Immature natural killer cell (primary cell): Measurements from ENCODE around the gene NOVA2. TPM values are rescaled to one million over a fixed set of nuclear protein-coding genes. Genes with fewer than 3 reads are reported as not detected.
A peak's percentile ranks its signal among the peaks of the same experiment; 100 is the strongest.

ENCODE experiments used
- DNase-seq, 3 donors: peaks; one replicate each; pipeline ENCODE4 v3.0.0; 2022; ENCODE audit warnings: mixed read lengths in 1 of 3
- H3K27ac Mint-ChIP-seq, 6 donors: one replicate each; pipeline ENCODE4 v1.8.0; 2020; ENCODE audit warnings: mixed read lengths in 6 of 6, mild to moderate bottlenecking in 5 of 6, inconsistent platforms in 4 of 6, moderate library complexity in 3 of 6
- H3K27me3 Mint-ChIP-seq, 3 donors: one replicate each; pipeline ENCODE4 v1.8.0; 2020 to 2021; ENCODE audit warnings: low read depth in 3 of 3, mild to moderate bottlenecking in 3 of 3, mixed read lengths in 3 of 3, moderate library complexity in 3 of 3, inconsistent platforms in 1 of 3
- H3K36me3 Mint-ChIP-seq, 3 donors: one replicate each; pipeline ENCODE4 v1.8.0; 2020; ENCODE audit warnings: mixed read lengths in 3 of 3, inconsistent platforms in 2 of 3, mild to moderate bottlenecking in 2 of 3
- H3K4me1 Mint-ChIP-seq, 2 donors: one replicate each; pipeline ENCODE4 v1.8.0; 2020; ENCODE audit warnings: inconsistent platforms in 2 of 2, mild to moderate bottlenecking in 2 of 2, mixed read lengths in 2 of 2, moderate library complexity in 1 of 2
- H3K4me3 Mint-ChIP-seq, 5 donors: one replicate each; pipeline ENCODE4 v1.8.0; 2020; ENCODE audit warnings: mild to moderate bottlenecking in 5 of 5, mixed read lengths in 5 of 5, inconsistent platforms in 3 of 5, moderate library complexity in 3 of 5
- H3K9me3 Mint-ChIP-seq, 6 donors: one replicate each; pipeline ENCODE4 v1.8.0; 2020; ENCODE audit warnings: mild to moderate bottlenecking in 6 of 6, mixed read lengths in 6 of 6, inconsistent platforms in 4 of 6, moderate library complexity in 3 of 6
- polyA plus RNA-seq, 3 donors: library from polyadenylated mRNA; unstranded; fragments of 300-500 nt; fragmentation: Illumina TruSeq; gene quantifications; one replicate each; pipeline ENCODE4 v1.2.3, GENCODE V29; 2021

Gene NOVA2
- polyA plus RNA-seq, 3 donors from 2014 or later = not detected

DNA sequence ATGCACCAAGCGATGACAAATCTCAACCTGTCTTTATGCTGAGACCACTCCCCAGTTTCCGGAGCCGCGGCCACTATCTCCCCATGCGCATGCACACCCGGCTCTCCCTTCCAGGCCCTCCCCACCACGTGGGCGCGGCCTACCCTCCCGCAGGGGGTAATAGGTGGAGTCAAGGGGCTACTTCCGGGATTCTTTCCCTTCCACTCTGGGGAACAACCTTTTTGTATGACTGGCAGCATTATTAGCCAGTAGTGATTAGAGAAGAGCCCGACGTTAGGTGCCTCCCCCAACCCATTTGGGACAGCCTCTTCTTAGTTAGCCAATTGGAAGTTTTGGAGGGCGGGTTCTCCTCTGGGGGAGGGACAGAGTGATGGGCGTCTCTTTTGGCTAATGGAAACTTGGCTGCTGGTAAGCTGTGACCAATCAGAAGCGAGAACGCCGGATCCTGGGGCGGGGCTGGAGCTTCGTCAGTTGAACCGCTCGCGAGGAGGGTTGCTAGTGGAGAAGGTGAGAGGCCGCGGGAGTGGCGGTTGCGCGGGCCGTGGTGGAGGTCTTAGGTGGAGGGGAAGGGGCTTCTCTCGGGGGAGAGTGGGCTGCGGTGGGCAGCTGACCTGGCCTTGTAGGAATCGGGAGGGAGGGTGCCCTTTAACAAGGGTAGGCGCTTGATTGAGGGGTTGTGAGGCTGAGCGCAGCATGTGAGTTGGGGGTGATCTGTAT is 21.5 kb upstream of the NOVA2 start, which contains the start of gene CCDC61:
TSS of gene CCDC61 (plus strand) at position 470 of the 717 bp plus-strand sequence. CDS start 7,552 bp downstream, outside the sequence.
- Mint-ChIP-seq H3K36me3 (peaks cover 6 to 7% (median 6%) of the 10 kb centered on the region in 3 donors), H3K27me3 (peaks cover 4 to 8% (median 7%) of the 10 kb centered on the region in 3 donors), H3K9me3 (no peaks in the 10 kb centered on the region), H3K4me3 (no peak within 1 kb of the TSS), H3K27ac (peak within 1 kb of the TSS in 1 of 6 donors; percentile 60), H3K4me1 (peaks cover 8 to 14% of the 10 kb centered on the region in 2 donors)
- DNase-seq = peak; percentile 99 to 100 (median 99)

DNA sequence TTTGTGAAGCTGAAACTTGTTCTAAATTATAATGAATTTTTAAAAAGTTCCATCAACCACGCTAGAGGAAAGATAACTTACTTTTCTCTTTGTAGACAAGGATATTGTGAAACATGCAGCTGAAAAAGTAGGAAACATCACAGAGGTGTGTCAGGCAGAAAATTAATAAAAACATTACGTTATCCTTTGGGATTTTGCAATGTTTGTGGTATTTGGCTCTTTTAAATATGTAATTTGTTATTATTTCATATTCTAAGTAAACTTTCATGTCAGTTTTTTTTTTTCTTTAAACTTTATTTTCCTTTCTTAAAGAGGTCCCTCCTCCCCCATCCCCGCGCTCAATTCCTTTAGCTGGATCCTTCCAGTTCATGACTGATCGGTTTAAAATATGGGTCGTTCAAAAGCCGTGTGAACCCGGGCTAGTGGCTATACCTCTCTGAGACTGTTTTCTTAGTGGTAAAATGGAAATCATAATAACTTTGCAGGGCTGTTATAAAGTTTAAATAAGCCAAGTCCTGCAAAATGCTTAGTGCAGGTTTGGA is 20.9 kb upstream of the NOVA2 start:
- Mint-ChIP-seq H3K36me3 (peaks cover 6 to 8% (median 7%) of the 10 kb centered on the region in 3 donors), H3K27ac (peak overlapping the region in 1 of 6 donors; percentile 60), H3K9me3 (no peaks in the 10 kb centered on the region), H3K4me1 (peaks cover 2 to 8% of the 10 kb centered on the region in 2 donors), H3K4me3 (no peak overlapping the region), H3K27me3 (peaks cover 3 to 8% (median 5%) of the 10 kb centered on the region in 3 donors)
- no peak for DNase-seq

DNA sequence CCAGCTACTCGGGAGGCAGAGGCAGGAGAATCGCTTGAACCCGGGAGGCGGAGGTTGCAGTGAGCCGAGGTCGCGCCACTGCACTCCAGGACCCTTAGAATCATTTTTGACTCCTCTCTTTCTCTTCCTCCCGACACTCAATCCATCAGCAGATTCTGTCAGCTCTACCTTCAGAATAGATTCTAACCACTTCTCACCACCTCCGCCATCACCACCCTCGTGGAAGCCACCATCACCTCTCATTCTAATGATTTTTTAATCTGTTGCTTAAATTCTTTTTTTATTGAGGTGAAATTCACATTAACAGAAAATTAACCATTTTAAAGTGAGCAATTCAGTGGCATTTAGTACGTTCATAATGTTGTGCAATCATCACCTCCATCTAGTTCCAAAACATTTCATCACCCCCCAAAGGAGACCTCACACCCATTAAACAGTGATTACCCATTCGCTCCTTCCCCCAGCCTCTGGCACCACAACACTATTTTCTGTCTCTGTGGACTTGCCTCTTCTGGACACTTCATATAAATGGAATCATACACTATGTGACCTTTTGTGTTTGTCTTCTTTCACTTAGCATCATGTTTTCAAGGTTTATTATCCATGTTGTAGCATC is 16.6 kb upstream of the NOVA2 start:
- H3K4me3 Mint-ChIP-seq = no peak overlapping the region
- no peak overlapping the region for H3K27ac Mint-ChIP-seq
- peaks cover 0 to 3% (median 0%) of the 10 kb centered on the region in 3 donors for H3K36me3 Mint-ChIP-seq
- no peaks in the 10 kb centered on the region for H3K4me1 Mint-ChIP-seq
- no peak for DNase-seq
- peaks cover 2 to 9% (median 4%) of the 10 kb centered on the region in 3 donors for H3K27me3 Mint-ChIP-seq
- H3K9me3 Mint-ChIP-seq = no peaks in the 10 kb centered on the region

DNA sequence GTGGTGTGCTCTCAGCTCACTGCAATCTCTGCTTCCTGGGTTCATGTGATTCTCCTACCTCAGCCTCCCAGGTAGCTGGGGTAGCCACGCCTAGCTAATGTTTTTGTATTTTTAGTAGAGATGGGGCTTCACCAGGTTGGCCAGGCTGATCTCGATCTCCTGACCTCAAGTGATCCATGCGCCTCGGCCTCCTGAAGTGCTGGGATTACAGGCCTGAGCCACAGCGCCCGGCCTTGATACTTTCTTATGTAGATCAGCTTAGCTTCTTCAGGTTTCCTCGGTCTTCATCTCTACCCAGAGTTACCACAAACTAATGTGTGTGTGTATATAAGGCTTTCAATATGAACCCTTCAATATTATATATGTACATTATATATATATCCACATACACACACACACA is 11.7 kb upstream of the NOVA2 start:
- DNase-seq = no peak
- H3K9me3 Mint-ChIP-seq = no peaks in the 10 kb centered on the region
- H3K36me3 Mint-ChIP-seq = peaks cover 0 to 3% (median 0%) of the 10 kb centered on the region in 3 donors
- no peak overlapping the region for H3K27ac Mint-ChIP-seq
- H3K4me3 Mint-ChIP-seq = no peak overlapping the region
- H3K27me3 Mint-ChIP-seq = peaks cover 2 to 17% (median 6%) of the 10 kb centered on the region in 3 donors
- H3K4me1 Mint-ChIP-seq = no peaks in the 10 kb centered on the region

DNA sequence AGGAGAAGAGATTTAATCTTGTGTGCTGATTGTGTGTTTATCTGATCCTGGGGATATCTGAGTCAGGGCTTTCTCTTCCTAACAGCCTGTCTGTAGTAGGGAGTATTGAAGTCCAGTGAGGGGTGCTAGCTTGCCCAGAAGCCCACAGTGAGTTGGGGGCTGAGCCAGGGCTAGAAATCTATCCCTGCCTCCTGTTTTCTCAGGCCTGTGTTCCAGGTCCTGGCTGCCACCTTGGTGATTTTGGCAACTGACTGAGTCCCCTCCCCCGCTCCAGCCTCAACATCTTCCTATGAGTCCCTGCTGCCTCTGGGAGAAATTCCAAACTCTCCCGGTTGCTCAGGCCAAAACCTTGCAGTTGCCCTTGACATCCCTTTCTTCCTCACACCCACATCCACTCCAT is 7.7 kb upstream of the NOVA2 start:
- Mint-ChIP-seq H3K27me3 (peaks cover 4 to 13% (median 5%) of the 10 kb centered on the region in 3 donors), H3K4me1 (no peaks in the 10 kb centered on the region)

DNA sequence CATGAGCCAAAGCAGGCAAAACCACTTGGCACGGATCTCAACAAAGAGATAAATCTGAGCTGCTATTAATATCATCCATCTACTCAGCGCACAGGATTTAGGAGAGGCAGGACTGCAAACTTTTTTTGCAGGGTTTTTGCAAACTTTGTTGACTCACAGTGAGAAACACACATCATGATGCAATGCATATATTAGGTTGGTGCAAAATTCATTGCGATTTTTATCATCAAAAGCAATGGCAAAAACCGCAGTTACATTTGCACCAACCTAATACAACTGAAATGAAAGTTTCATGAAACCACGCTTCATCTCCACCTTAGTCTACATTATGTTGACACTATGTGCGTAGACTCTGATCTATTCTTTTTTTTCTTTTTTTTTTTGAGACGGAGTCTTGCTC is 4.5 kb upstream of the NOVA2 start:
- H3K36me3 Mint-ChIP-seq = no peaks in the 10 kb centered on the region
- DNase-seq = no peak
- no peaks in the 10 kb centered on the region for H3K9me3 Mint-ChIP-seq
- H3K4me1 Mint-ChIP-seq = peaks cover 0 to 3% of the 10 kb centered on the region in 2 donors
- H3K27me3 Mint-ChIP-seq = peaks cover 9 to 23% (median 12%) of the 10 kb centered on the region in 3 donors
- no peak overlapping the region for H3K4me3 Mint-ChIP-seq
- no peak overlapping the region for H3K27ac Mint-ChIP-seq

More for the DNA sequence above, 7.7 kb upstream of the NOVA2 start:
- DNase-seq = no peak
- H3K4me3 Mint-ChIP-seq = no peak overlapping the region
- H3K27ac Mint-ChIP-seq = no peak overlapping the region
- no peaks in the 10 kb centered on the region for H3K9me3 Mint-ChIP-seq
- H3K36me3 Mint-ChIP-seq = no peaks in the 10 kb centered on the region

DNA sequence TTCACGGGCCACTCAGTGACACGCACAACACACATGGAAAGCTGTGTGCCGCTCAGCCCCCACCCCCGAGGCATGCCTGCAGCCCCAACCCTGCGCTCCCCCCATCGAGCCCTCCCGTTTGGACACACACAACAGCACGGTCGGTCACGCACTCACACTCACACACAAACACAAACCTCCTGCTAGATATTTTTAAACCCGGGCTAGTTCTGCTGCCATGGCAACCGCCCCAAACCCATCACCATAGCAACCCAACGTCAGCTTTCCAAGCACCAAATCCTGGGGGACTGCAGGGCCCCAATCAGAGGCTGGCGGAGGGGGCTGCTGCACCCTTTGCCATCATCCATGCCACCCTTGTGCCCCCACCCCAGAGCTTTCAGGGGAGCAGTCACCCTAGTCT is 2.5 kb upstream of the NOVA2 start:
- no peaks in the 10 kb centered on the region for H3K9me3 Mint-ChIP-seq
- peaks cover 13 to 15% of the 10 kb centered on the region in 2 donors for H3K4me1 Mint-ChIP-seq
- no peak for DNase-seq
- H3K4me3 Mint-ChIP-seq = no peak overlapping the region
- no peak overlapping the region for H3K27ac Mint-ChIP-seq
- no peaks in the 10 kb centered on the region for H3K36me3 Mint-ChIP-seq
- H3K27me3 Mint-ChIP-seq = peaks cover 17 to 33% (median 20%) of the 10 kb centered on the region in 3 donors

DNA sequence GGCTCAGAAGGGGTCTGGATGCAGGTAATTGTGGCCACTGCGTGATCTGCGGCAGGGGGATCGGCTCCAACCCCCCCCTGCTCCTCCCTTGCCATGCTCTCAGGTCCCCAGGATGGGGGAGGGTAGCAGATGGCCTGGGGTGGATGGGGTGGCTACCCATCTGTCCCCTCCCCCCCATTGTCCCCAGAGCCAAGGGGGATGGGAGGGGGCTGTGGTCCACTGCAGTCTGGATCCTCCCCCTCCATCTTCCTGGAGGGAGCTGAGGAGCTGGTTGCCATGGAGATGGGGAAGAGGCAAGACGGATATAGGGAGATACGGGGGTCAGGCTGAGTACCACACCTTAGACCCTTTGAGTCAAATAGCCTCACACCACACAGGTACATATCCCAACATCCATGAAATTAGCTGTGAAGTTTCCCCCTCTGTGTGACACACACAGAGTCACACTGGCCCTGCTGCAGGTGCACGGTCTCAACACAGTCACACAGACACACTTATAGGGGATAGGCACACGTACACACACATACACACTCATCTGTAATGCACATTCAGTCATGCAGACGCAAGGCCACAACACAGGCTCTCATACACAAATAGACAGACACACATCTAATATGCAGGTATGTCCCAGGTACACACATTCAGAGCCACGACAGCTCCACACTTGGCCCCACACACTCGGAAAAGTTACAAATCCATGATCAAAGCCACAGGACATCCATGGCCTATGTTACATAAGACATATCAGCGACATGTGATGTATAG is 1.8 kb upstream of the NOVA2 start:
- no peaks in the 10 kb centered on the region for H3K36me3 Mint-ChIP-seq

DNA sequence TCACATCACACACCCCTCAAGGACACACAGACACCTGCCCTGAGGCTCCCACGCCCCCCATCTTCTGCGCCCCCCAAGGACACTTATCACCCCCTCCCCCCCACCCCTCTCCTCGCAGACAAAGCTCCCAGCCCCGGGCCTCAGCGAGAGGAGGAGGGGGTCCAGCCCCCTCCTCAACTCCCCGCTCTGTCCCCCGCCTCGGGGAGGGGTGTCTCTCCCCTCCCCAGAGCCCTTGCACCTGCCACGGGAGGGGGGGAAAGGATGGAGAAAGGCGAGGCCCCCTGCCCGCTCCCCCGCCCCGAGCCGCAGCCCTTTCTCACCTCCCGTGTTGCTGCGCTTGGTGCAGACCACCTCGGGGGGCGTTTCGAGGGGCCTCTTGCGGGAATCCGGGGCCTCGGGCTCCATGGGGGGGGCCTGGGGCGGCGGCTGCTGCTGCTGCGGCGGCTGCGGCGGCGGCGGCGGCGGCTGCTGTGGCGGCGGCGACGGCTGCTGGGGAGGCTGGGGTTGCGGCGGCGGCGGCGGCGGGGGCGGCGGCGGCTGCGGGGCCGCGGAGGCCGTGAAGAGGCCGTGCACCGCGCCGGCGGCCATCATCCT is 621 bp downstream of the NOVA2 start:
- DNase-seq = no peak
- no peaks in the 10 kb centered on the region for H3K9me3 Mint-ChIP-seq
- no peaks in the 10 kb centered on the region for H3K36me3 Mint-ChIP-seq
- peaks cover 18 to 46% (median 22%) of the 10 kb centered on the region in 3 donors for H3K27me3 Mint-ChIP-seq
- peak overlapping the region in 1 of 5 donors; percentile 25 for H3K4me3 Mint-ChIP-seq
- H3K27ac Mint-ChIP-seq = no peak overlapping the region
- H3K4me1 Mint-ChIP-seq = peaks cover 13 to 17% of the 10 kb centered on the region in 2 donors

More for the DNA sequence above, 1.8 kb upstream of the NOVA2 start:
- Mint-ChIP-seq H3K4me3 (peak overlapping the region in 1 of 5 donors; percentile 30), H3K9me3 (no peaks in the 10 kb centered on the region), H3K27me3 (peaks cover 19 to 33% (median 20%) of the 10 kb centered on the region in 3 donors), H3K4me1 (peaks cover 13 to 17% of the 10 kb centered on the region in 2 donors), H3K27ac (no peak overlapping the region)
- no peak for DNase-seq

DNA sequence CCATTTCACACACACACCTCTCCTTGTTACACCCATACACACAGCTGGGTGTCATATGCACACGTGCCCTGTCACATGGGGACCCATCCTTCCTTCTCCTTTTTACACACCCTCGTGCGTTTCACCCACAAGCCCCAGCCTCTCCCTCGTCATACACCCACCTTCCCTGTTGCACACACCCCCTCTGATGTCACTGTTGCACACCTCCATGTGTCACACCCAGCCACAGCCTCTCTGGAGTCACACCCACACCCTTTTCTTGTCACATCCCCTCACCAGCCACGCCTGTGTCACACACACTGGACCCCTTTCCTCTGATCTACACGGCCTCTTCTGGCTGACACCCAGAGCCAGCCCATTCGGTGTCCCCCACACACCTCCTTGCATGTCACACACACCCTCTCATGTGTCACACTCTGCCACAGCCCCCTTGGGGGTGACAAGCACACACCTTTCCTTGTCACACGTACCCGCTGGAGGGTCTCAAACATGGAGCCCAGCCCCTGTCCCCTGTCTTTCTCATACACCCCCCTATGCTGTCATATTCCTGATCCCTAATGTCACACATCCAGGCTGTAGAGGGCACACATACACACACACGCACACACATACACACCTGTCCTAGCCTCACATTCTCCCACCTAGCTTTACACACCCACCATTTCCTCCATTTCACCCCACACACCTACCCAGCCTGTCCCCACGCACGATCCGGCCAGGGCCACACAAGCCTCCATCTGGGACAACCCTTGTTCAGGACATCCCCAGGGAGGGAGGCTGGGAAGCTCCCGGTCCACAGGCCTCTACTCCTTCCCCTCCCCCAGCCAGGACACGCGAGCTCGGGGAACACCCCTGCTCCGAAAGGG is 1.4 kb downstream of the NOVA2 start:
- Mint-ChIP-seq H3K4me3 (peak overlapping the region; percentile 4 to 47 (median 25)), H3K27ac (peak overlapping the region in 2 of 6 donors; percentile 14 to 25), H3K4me1 (peaks cover 13 to 17% of the 10 kb centered on the region in 2 donors), H3K27me3 (peaks cover 18 to 46% (median 21%) of the 10 kb centered on the region in 3 donors), H3K9me3 (no peaks in the 10 kb centered on the region), H3K36me3 (no peaks in the 10 kb centered on the region)
- DNase-seq = peak; percentile 15 to 23 (median 19)

DNA sequence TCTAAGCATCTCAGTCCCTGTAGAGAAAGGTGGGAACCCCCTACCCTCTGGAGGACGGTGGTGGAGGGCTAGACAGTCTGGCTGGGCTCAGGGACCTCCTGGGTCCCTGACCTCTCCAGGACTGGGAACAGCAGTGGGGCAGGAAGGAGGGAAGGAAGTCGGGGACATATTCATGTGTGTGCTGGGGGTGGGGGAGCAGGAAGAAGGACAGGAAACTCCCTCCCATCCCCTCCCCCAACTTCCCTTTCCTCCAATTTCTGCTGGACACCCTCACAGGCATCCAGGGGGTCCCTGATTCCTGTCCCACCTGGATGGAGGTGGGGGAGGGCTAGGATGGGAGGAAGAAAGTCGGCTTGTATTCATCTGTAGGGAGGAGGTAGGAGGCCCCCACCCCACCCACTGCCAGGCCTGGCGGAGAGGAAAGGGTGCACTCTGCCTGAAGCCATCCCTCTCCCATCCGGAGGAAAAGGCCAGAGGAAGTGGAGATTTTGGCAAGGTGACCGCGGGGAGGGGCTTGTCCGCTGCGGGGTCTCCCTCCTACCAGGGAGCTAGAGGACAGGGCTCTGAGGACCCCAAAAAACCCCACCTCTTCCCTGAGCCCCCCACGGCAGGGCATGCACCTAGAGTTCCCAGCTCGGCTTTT is 2.3 kb downstream of the NOVA2 start:
- peaks cover 18 to 43% (median 20%) of the 10 kb centered on the region in 3 donors for H3K27me3 Mint-ChIP-seq
- no peaks in the 10 kb centered on the region for H3K9me3 Mint-ChIP-seq
- peak overlapping the region in 1 of 5 donors; percentile 25 for H3K4me3 Mint-ChIP-seq
- no peak for DNase-seq
- H3K36me3 Mint-ChIP-seq = no peaks in the 10 kb centered on the region
- no peak overlapping the region for H3K27ac Mint-ChIP-seq
- H3K4me1 Mint-ChIP-seq = peaks cover 13 to 17% of the 10 kb centered on the region in 2 donors

DNA sequence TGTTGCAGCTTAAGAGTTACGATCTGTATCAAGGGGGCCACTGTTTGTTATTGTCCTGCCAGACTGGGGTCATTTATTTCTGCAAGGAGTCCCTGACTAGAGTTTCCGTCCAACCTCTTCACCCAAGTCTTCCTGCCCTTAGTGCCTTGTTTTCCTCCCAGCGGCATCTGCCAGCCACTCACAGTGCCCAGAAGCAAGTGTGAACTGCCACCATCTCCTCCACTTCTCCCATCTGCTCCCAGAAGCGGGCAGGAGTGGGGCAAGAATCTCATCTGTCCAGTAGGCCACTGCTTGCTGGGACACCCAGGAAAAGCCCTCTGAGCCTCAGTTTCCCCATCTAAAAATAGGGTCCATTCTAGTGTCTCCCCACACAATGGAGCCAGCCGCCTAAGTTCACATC is 4.0 kb downstream of the NOVA2 start:
- DNase-seq = no peak
- Mint-ChIP-seq H3K27me3 (peaks cover 16 to 33% (median 16%) of the 10 kb centered on the region in 3 donors), H3K4me3 (no peak overlapping the region), H3K4me1 (peaks cover 13 to 17% of the 10 kb centered on the region in 2 donors), H3K36me3 (no peaks in the 10 kb centered on the region), H3K9me3 (no peaks in the 10 kb centered on the region), H3K27ac (no peak overlapping the region)
